ENCODE results near the gene THEMIS.
"Not testable (repeated sequence)": the region's sequence is repeated elsewhere in the genome, so short reads cannot be mapped to it uniquely, and the experiment has no call there.

The THEMIS gene

DNA sequence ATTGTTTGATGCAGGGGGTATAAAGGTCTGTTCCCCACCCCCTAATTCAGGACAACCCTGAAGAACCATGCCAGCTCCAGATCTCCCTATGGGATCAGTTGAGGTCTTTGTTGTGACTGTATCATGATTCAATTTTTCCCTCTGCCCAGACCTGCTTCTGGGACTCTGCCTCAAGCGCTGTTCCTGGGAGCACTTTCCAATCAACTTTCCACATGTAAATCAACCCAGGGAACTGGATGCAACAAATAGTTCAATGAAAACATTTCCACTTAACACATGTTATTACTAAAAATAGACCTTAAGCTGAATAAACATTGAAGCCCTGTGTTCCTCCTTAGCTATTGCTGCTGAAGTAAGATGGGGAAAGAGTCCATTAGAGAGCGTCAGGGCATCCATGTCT, 184.4 kb downstream of the THEMIS start:
- DNase-seq, result no peak

DNA sequence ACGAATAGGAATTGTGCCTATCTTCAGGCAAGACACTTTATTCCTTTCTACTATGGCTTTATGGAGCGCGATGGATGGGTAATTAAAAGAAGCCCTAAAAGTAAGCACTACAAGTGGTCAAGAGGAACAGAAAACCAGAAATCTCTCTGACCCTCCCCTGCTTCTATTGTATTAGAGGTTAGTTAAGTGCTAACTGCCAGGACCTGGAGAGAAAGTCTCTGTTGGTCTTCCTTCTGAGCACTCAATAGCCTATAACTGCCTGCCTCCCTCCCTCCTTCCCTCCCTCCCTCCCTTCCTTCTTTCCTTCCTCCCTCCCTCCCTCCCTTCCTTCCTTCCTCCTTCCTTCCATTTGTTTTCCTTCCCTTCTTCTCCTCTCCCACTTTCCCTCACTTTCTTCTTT, 190.2 kb downstream of the THEMIS start:
- DNase-seq, result no peak

DNA sequence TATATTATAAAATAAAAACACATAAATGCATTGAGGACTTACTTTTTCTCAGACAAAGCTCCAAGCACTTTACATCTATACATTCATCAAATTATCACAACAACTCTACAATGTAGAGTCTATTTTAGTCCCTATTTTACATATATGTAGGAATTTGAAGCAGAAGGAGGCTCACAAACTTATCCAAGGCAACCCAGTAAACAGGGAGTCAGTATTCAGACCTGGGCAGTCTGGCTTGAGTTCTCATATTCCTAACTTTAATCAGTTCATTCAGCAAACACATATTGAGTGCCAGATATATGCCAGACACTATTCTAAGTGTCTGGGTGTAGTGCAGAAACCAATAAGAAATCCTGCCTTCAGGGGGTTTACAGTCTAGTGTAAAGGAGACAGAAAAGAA, 194.6 kb downstream of the THEMIS start:
- DNase-seq, result no peak

DNA sequence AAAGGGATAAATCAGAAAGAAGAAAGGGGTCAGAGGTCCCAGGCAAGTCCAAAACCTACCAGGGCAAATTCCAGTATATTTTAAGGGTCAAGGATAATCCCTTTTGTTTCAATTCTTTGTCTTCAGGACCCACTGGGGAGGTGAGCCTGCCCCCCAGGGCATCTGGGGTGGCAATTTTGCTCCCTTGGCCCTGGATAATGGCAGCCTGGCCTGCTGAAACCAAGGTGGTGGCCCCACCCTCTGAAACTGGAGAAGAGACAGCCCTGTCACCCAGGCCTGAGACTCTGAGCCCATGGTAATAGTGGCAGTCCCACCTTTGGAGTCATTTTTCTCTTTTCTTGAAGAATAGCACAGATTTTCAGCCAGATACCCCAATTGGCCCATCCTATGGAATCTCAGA, 205.8 kb downstream of the THEMIS start:
- DNase-seq, result no peak

DNA sequence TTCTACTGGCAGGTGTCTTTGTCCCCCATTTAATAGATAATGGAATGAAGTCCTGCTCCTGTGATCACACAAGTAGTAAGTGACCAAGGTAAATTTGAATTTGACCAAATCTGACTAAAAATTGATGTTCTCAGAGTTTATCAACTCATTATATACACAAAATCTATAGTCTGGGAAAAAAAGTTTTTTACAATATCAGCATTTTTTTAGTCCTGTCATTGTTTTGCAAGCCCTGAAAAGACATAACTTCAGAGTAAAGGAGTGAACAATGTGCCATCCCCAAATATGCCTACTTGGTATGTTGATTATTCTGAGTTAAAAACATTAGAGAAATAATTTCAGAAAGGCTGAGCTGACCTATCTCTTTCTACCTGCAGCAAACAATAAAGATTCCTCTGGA, 209.7 kb downstream of the THEMIS start:
- no peak for DNase-seq

DNA sequence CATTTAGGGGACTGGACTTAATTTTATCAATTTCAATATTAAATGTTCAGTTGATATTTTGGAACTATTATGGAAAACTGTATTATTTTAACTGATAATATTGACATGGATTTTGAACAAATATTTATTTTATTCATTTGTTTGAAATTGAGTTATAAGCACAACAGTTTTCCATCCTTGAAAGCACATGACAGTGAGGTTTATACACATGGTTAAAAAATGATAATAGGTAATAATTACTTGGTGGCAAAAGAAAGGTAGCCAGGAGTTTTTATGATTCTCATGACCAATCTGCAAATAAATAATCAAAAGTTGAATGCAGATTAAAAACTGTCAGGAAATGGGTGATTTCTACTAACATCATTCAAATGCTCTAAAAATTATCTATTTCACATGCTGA, 210.3 kb downstream of the THEMIS start:
- DNase-seq, result no peak

DNA sequence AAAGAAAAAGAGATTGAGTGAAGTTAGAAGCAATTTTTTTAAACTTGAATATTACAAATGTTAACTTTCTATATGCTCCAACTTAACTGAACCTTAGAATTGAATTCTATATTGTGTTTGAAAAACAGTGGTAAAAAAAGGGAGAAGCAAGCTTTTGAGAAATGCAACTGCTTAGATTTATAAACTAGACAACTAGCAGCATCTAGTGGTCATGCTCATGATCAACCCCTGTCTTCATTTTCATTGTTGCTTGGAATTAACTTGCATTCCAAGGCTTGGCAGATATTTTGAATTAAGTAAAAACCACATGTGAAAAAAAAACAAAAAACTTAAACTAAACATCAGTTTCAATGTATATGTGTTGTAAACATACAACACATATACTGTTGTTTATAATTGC, 210.8 kb downstream of the THEMIS start:
- DNase-seq, result no peak

DNA sequence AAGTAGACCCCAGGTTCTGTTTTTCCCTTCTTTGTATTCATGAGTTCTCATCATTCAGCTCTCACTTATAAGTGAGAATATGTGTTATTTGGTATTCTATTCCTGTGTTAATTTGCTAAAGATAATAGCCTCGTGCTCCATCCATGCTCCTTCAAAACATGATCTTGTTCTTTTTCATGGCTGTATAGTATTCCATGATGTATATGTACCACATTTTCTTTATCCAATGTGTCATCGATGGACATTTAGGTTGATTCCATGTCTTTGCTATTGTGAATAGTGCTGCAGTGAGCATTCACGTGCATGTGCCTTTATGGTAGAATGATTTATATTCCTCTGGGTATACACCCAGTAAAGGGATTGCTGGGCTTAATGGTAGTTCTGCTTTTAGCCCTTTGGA, 213.4 kb downstream of the THEMIS start:
- DNase-seq, result not testable (repeated sequence)

DNA sequence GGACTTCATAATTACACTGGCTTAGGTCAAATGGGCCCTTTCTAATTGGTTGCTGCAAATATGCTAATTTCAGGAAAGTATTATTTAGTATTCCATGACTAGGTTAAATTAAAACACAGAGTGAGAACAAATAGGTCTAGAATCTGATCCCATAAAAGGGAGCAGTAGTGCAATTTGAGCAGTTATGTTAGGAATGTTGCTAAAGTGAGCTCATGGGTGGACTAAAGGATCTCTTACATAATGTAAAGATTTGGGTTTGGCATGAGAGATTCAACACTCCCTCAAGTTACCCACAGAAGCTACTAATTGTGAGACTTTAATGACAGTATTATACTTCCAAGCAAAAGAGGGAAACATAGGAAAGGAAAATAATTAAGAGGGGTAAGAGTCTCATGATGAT, 214.8 kb downstream of the THEMIS start:
- DNase-seq, result no peak

DNA sequence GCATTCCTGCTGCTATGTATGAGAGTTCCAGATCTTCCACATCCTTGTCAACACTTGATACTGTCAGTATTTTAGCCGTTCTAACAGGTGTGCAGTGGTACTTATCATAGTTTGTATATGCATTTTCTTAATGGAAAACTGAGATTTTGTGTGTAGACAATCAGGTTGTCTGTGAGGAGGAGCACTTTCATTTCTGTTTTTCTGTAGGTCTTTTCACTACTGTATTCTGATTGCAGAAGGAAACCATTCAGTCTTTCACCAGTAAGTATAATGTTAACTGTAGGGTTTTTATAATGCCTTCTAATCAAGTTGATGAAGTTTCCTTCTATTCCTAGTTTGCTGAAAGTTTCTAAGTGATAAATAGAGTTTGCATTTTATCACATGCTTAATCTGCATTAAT, 216.4 kb downstream of the THEMIS start:
- no peak for DNase-seq
